Liver (tissue), 9 donors: ENCODE measurements around the gene IER5. TPM values are rescaled to one million over a fixed set of nuclear protein-coding genes. Genes with fewer than 3 reads are reported as not detected.

Experiments used
- DNase-seq: peaks from one replicate; pipeline ENCODE4 v3.0.0-alpha.2; 2017; ENCODE audit warnings: low spot score
- H3K27ac ChIP-seq, 2 donors: one replicate each; pipeline ENCODE4 v1.7.0; 2013; ENCODE audit warnings: inconsistent platforms in 2 of 2, low read length in 2 of 2, control low read depth in 1 of 2, low read depth in 1 of 2, mild to moderate bottlenecking in 1 of 2
- H3K27me3 ChIP-seq, 4 donors: one replicate each; pipeline versions ENCODE4 v1.6.1 to v1.7.0; 2013; ENCODE audit warnings: low read length in 3 of 4, inconsistent platforms in 1 of 4, mild to moderate bottlenecking in 1 of 4, moderate library complexity in 1 of 4; ENCODE audit not compliant: control insufficient read depth in 4 of 4, insufficient read depth in 4 of 4
- H3K36me3 ChIP-seq, 4 donors: one replicate each; pipeline versions ENCODE4 v1.6.1 to v1.7.0; 2013; ENCODE audit warnings: low read length in 3 of 4, mild to moderate bottlenecking in 3 of 4, low read depth in 1 of 4, moderate library complexity in 1 of 4; ENCODE audit not compliant: control insufficient read depth in 4 of 4, insufficient read depth in 3 of 4
- H3K4me1 ChIP-seq, 4 donors: one replicate each; pipeline versions ENCODE4 v1.6.1 to v1.7.0; 2013; ENCODE audit warnings: low read length in 3 of 4, mild to moderate bottlenecking in 3 of 4, moderate library complexity in 1 of 4; ENCODE audit not compliant: control insufficient read depth in 4 of 4, insufficient read depth in 4 of 4
- H3K4me3 ChIP-seq, 3 donors: one replicate each; pipeline versions ENCODE4 v1.6.1 to v1.7.0; 2013; ENCODE audit warnings: low read length in 3 of 3, control low read depth in 1 of 3, low read depth in 1 of 3, mild to moderate bottlenecking in 1 of 3
- H3K9ac ChIP-seq, 2 donors: one replicate each; pipeline ENCODE4 v1.7.0; 2013; ENCODE audit warnings: low read length in 2 of 2, mild to moderate bottlenecking in 2 of 2, moderate library complexity in 2 of 2, control low read depth in 1 of 2, low read depth in 1 of 2
- H3K9me3 ChIP-seq, 4 donors: one replicate each; pipeline versions ENCODE4 v1.6.1 to v1.7.0; 2013; ENCODE audit warnings: low read length in 3 of 4; ENCODE audit not compliant: control insufficient read depth in 4 of 4
- ATF3 ChIP-seq: IDR thresholded peaks from 2 replicates; pipeline ENCODE4 v1.6.1; 2016; ENCODE audit warnings: antibody characterized with exemption
- CTCF ChIP-seq: fragments of 150-350 bp; IDR thresholded peaks from 2 replicates; pipeline ENCODE4 v1.5.1; 2017; ENCODE audit warnings: improper control_type of control experiment, low read depth, low read length; ENCODE audit not compliant: missing input control
- GABPA ChIP-seq, 2 donors: IDR thresholded peaks in 1 of 2; conservative IDR thresholded peaks in 1 of 2; 2 replicates each; pipeline ENCODE4 v1.6.1; 2016; ENCODE audit warnings: antibody characterized with exemption in 2 of 2, mild to moderate bottlenecking in 1 of 2, moderate library complexity in 1 of 2
- JUND ChIP-seq, 2 donors: IDR thresholded peaks; 2 replicates each; pipeline ENCODE4 v1.6.1; 2016; ENCODE audit warnings: antibody characterized with exemption in 2 of 2
- MAX ChIP-seq: IDR thresholded peaks from 2 replicates; pipeline ENCODE4 v1.6.1; 2016; ENCODE audit warnings: antibody characterized with exemption
- NR2F2 ChIP-seq: IDR thresholded peaks from 2 replicates; pipeline ENCODE4 v1.6.1; 2016; ENCODE audit warnings: antibody characterized with exemption
- RAD21 ChIP-seq, 2 donors: IDR thresholded peaks; 2 replicates each; pipeline ENCODE4 v1.6.1; 2016; ENCODE audit warnings: antibody characterized with exemption in 2 of 2, mild to moderate bottlenecking in 2 of 2
- REST ChIP-seq: IDR thresholded peaks from 2 replicates; pipeline ENCODE4 v1.6.1; 2016; ENCODE audit warnings: antibody characterized with exemption, mild to moderate bottlenecking
- RXRA ChIP-seq, 2 donors: IDR thresholded peaks; 2 replicates each; pipeline ENCODE4 v1.6.1; 2017 to 2018; ENCODE audit warnings: antibody characterized with exemption in 2 of 2, mild to moderate bottlenecking in 1 of 2
- SP1 ChIP-seq: IDR thresholded peaks from 2 replicates; pipeline ENCODE4 v1.6.1; 2018; ENCODE audit warnings: antibody characterized with exemption, mild to moderate bottlenecking
- TAF1 ChIP-seq: conservative IDR thresholded peaks from 2 replicates; pipeline ENCODE4 v1.6.1; 2016; ENCODE audit warnings: antibody characterized with exemption, mild to moderate bottlenecking
- YY1 ChIP-seq: IDR thresholded peaks from 2 replicates; pipeline ENCODE4 v1.6.1; 2016; ENCODE audit warnings: antibody characterized with exemption, mild to moderate bottlenecking
- ZBTB33 ChIP-seq: IDR thresholded peaks from 2 replicates; pipeline ENCODE4 v1.6.1; 2016; ENCODE audit warnings: antibody characterized with exemption
- WGBS: extraction: QIAGEN DNeasy Blood & Tissue Kit; methylation state at CpG from one replicate; pipeline ENCODE4 v1.1.7; 2013; 5-methylcytosine and 5-hydroxymethylcytosine counted together
- polyA plus RNA-seq, 2 donors: library from polyadenylated mRNA; stranded (reverse) in 1 of 2; unstranded in 1 of 2; fragments of 200-250 nt in 1 of 2; fragments of >200 nt in 1 of 2; fragmentation: Nextera tagmentation in 1 of 2; extraction: Ambion mirVana in 1 of 2; gene quantifications; one replicate each; pipeline versions ENCODE4 v1.2.1 to v1.2.3, GENCODE V29; 2013 to 2015
- total RNA-seq, 2 donors: library from RNA; depleted of rRNA; stranded (reverse); fragments of >200 nt; gene quantifications; one replicate each; pipeline ENCODE4 v1.2.3, GENCODE V29; 2014
- donor health status: healthy.
- donor health status: healthy.
- donor health status: healthy.
- donor health status: healthy.
- donor health status: healthy.

IER5 gene
- total and polyA plus RNA-seq, 4 donors = 0.56 to 8.4 (median 2.4) TPM

GRCh38 chr1:181101581-181102226 lies 13.2 kb downstream of the IER5 start:
- no peak overlapping the region for H3K4me3 ChIP-seq
- no peaks in the 10 kb centered on the region for H3K9me3 ChIP-seq
- H3K9ac ChIP-seq = no peak overlapping the region
- H3K36me3 ChIP-seq = no peaks in the 10 kb centered on the region
- H3K27me3 ChIP-seq = no peaks in the 10 kb centered on the region
- H3K4me1 ChIP-seq = peaks cover 3 to 14% (median 8%) of the 10 kb centered on the region in 4 donors
- DNase-seq = no peak
- no peak overlapping the region for H3K27ac ChIP-seq
- WGBS = 70% methylated on average over 9 of the region's 9 CpGs
- TF ChIP-seq ZBTB33 = no peak
- TF ChIP-seq RAD21 (IDR thresholded peaks at IDR 0.05) = no peak
- no peak for TF ChIP-seq MAX
- no peak for TF ChIP-seq RXRA (IDR thresholded peaks at IDR 0.05)
- TF ChIP-seq JUND (IDR thresholded peaks at IDR 0.05) = no peak
- no peak for TF ChIP-seq REST
- TF ChIP-seq CTCF = no peak
- TF ChIP-seq NR2F2 = no peak
- TF ChIP-seq SP1 = no peak
- no peak for TF ChIP-seq TAF1

GRCh38 chr1:181102841-181103240 lies 14.3 kb downstream of the IER5 start:
- H3K4me3 ChIP-seq = no peak overlapping the region
- H3K4me1 ChIP-seq = peaks cover 3 to 16% (median 9%) of the 10 kb centered on the region in 4 donors
- H3K27ac ChIP-seq = no peak overlapping the region
- no peak for DNase-seq
- no peaks in the 10 kb centered on the region for H3K9me3 ChIP-seq
- no peak overlapping the region for H3K9ac ChIP-seq
- H3K36me3 ChIP-seq = no peaks in the 10 kb centered on the region
- no peaks in the 10 kb centered on the region for H3K27me3 ChIP-seq
- TF ChIP-seq JUND (IDR thresholded peaks at IDR 0.05) (no peak), GABPA (IDR thresholded peaks at IDR 0.05 in 1 of 2, conservative IDR thresholded peaks at IDR 0.05 in 1 of 2) (no peak), CTCF (no peak), YY1 (no peak), ATF3 (no peak), RAD21 (IDR thresholded peaks at IDR 0.05) (no peak)
